Measurements from ENCODE around the gene CELSR2.
A peak's percentile ranks its signal among the peaks of the same experiment; 100 is the strongest.

CELSR2 gene

DNA sequence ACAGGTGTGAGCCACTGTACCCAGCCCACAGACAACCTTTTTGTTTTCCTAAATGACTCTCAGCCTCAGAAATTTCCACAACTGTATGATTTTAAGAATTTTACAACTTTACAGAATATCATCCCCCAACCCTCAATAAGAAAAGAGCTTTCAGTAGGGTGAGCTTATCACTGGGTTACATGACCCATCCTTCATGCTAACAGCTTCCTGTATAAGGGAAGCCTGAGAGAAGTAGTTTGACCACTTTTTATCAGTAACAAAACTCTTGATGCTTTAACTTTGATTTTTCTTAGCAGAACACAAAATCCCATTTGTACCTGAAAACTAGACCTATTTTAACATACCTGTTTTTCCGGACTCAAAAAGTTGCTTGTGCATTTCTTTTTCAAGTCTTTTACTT, 67.2 kb downstream of the CELSR2 start (continued):
- TF ChIP-seq ZBTB10 (tag by site-specific recombination; IDR thresholded peaks at IDR 0.05) = no peak
- TF ChIP-seq MEIS1 (CRISPR knock-in tag; IDR thresholded peaks at IDR 0.05; ENCODE audit: borderline replicate concordance) = no peak

GRCh38 chr1:109319114-109319513, 69.8 kb downstream of the CELSR2 start:
- H3K27ac ChIP-seq (ENCODE audit: extremely low read depth, low read depth, low read length) = no peak overlapping the region
- H3K4me1 ChIP-seq (ENCODE audit: control insufficient read depth, insufficient read depth, low read length) = no peaks in the 10 kb centered on the region
- no peaks in the 10 kb centered on the region for H3K9me3 ChIP-seq (ENCODE audit: control insufficient read depth, insufficient read depth, low read depth, low read length)
- peaks cover 43 to 95% of the 10 kb centered on the region in 2 experiments for H3K36me3 ChIP-seq (ENCODE audit: control insufficient read depth in 2 of 2, insufficient read depth in 1 of 2, low read length in 2 of 2)
- no peak for TF ChIP-seq ZBTB17 (tag by site-specific recombination; IDR thresholded peaks at IDR 0.05)
- no peak for TF ChIP-seq ZNF175 (tag by site-specific recombination; IDR thresholded peaks at IDR 0.05)
- TF ChIP-seq, protein P1, sequence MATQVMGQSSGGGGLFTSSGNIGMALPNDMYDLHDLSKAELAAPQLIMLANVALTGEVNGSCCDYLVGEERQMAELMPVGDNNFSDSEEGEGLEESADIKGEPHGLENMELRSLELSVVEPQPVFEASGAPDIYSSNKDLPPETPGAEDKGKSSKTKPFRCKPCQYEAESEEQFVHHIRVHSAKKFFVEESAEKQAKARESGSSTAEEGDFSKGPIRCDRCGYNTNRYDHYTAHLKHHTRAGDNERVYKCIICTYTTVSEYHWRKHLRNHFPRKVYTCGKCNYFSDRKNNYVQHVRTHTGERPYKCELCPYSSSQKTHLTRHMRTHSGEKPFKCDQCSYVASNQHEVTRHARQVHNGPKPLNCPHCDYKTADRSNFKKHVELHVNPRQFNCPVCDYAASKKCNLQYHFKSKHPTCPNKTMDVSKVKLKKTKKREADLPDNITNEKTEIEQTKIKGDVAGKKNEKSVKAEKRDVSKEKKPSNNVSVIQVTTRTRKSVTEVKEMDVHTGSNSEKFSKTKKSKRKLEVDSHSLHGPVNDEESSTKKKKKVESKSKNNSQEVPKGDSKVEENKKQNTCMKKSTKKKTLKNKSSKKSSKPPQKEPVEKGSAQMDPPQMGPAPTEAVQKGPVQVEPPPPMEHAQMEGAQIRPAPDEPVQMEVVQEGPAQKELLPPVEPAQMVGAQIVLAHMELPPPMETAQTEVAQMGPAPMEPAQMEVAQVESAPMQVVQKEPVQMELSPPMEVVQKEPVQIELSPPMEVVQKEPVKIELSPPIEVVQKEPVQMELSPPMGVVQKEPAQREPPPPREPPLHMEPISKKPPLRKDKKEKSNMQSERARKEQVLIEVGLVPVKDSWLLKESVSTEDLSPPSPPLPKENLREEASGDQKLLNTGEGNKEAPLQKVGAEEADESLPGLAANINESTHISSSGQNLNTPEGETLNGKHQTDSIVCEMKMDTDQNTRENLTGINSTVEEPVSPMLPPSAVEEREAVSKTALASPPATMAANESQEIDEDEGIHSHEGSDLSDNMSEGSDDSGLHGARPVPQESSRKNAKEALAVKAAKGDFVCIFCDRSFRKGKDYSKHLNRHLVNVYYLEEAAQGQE (tag by site-specific recombination; IDR thresholded peaks at IDR 0.05) = no peak
- TF ChIP-seq EGR2 (tag by site-specific recombination; IDR thresholded peaks at IDR 0.05; ENCODE audit: low read depth) = peak; percentile 40; the same call in 1 of the 2 replicates
- H3K4me3 ChIP-seq (ENCODE audit: low read depth, low read length) = no peak overlapping the region
- ChIA-PET CTCF (interaction anchor here (1.0 kb wide), 1 partner anchor 55 kb away, joined by 4 read pairs; no protein-coding TSS in a partner anchor), POLR2A (no interaction called here)

GRCh38 chr1:109322974-109323373, 73.6 kb downstream of the CELSR2 start:
- Histone ChIP-seq H3K9me3 (ENCODE audit: control insufficient read depth, insufficient read depth, low read depth, low read length) (no peaks in the 10 kb centered on the region), H3K4me3 (ENCODE audit: low read depth, low read length) (no peak overlapping the region), H3K27ac (ENCODE audit: extremely low read depth, low read depth, low read length) (no peak overlapping the region), H3K36me3 (ENCODE audit: control insufficient read depth in 2 of 2, insufficient read depth in 1 of 2, low read length in 2 of 2) (peaks cover 43 to 89% of the 10 kb centered on the region in 2 experiments), H3K4me1 (ENCODE audit: control insufficient read depth, insufficient read depth, low read length) (no peaks in the 10 kb centered on the region)
- ChIA-PET CTCF (interaction anchor here (0.6 to 1.2 kb wide), 2 partner anchors 9 to 209 kb away, joined by 3 to 6 read pairs; no protein-coding TSS in a partner anchor), POLR2A (no interaction called here)
- no peak for TF ChIP-seq ZNF426 (tag by site-specific recombination; IDR thresholded peaks at IDR 0.05)
- TF ChIP-seq, protein P2, sequence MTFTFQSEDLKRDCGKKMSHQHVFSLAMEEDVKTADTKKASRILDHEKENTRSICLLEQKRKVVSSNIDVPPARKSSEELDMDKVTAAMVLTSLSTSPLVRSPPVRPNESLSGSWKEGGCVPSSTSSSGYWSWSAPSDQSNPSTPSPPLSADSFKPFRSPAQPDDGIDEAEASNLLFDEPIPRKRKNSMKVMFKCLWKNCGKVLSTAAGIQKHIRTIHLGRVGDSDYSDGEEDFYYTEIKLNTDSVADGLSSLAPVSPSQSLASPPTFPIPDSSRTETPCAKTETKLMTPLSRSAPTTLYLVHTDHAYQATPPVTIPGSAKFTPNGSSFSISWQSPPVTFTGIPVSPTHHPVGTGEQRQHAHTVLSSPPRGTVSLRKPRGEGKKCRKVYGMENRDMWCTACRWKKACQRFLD (tag by site-specific recombination; IDR thresholded peaks at IDR 0.05) = no peak
- no peak for TF ChIP-seq TRIM28 (IDR thresholded peaks at IDR 0.05; ENCODE audit: borderline replicate concordance, low read length)
- TF ChIP-seq HOXA7 (CRISPR knock-in tag; IDR thresholded peaks at IDR 0.05; ENCODE audit: borderline replicate concordance) = no peak
- TF ChIP-seq RBAK (tag by site-specific recombination; IDR thresholded peaks at IDR 0.05) = no peak
- TF ChIP-seq ZFP37 (tag by site-specific recombination; IDR thresholded peaks at IDR 0.05) = no peak
- TF ChIP-seq GLIS2 (tag by site-specific recombination; IDR thresholded peaks at IDR 0.05) = no peak
- TF ChIP-seq ZBTB48 (tag by site-specific recombination; IDR thresholded peaks at IDR 0.05) = no peak
- TF ChIP-seq ZNF10 (tag by site-specific recombination; IDR thresholded peaks at IDR 0.05) = no peak
- TF ChIP-seq ZNF140 (tag by site-specific recombination; IDR thresholded peaks at IDR 0.05) = no peak
- TF ChIP-seq HOXC10 (CRISPR knock-in tag; IDR thresholded peaks at IDR 0.05) = no peak
- no peak for TF ChIP-seq ZIC2 (tag by site-specific recombination; IDR thresholded peaks at IDR 0.05)
